AG10803 (cell line): ENCODE results near the gene ZNRD2.

Experiments
- DNase-seq: peaks from one replicate; pipeline ENCODE4 v3.0.0; 2010; ENCODE audit warnings: low read depth
- H3K4me3 ChIP-seq: 2 replicates; pipeline ENCODE4 v1.5.1; 2011; ENCODE audit warnings: mild to moderate bottlenecking, low read length, control low read depth
- CTCF ChIP-seq: conservative IDR thresholded peaks from 2 replicates; pipeline ENCODE4 v1.5.1; 2011; ENCODE audit warnings: mild to moderate bottlenecking, low read length, control low read depth, inconsistent platforms

ZNRD2 gene

GRCh38 chr11:65573391-65574079, 3.3 kb downstream of the ZNRD2 start:
- TF ChIP-seq CTCF, result no peak
- DNase-seq, result no peak
- peak overlapping the region; percentile 96 for H3K4me3 ChIP-seq

GRCh38 chr11:65574109-65574810, 4.0 kb downstream of the ZNRD2 start:
- TF ChIP-seq CTCF, result peak; percentile 54

GRCh38 chr11:65574811-65575567, 4.7 kb downstream of the ZNRD2 start:
- no peak for DNase-seq
- no peak for TF ChIP-seq CTCF
- peak overlapping the region; percentile 63 for H3K4me3 ChIP-seq

More at GRCh38 chr11:65574109-65574810, 4.0 kb downstream of the ZNRD2 start:
- H3K4me3 ChIP-seq, result peak overlapping the region; percentile 96
- peak; percentile 94 for DNase-seq

GRCh38 chr11:65575568-65576231, 5.4 kb downstream of the ZNRD2 start, which contains the start of gene EHBP1L1:
Gene EHBP1L1, plus strand, starts transcription at chr11:65576053. Its CDS starts 250 bp downstream, at chr11:65576303.
- peak within 1 kb of the TSS; percentile 75 for H3K4me3 ChIP-seq
- TF ChIP-seq CTCF, result no peak
- no peak for DNase-seq

- no peak for TF ChIP-seq CTCF
These were observed 6.1 kb downstream of the ZNRD2 start for GRCh38 chr11:65576232-65576866.

More at GRCh38 chr11:65576232-65576866, 6.1 kb downstream of the ZNRD2 start:
- peak overlapping the region; percentile 75 for H3K4me3 ChIP-seq
- DNase-seq, result no peak
